HFF-Myc (cell line): ENCODE measurements around the gene AMBRA1.

Experiments
- DNase-seq: peaks from one replicate; pipeline ENCODE4 v3.0.0-alpha.2; 2011; ENCODE audit warnings: low read depth; ENCODE audit errors: extremely low read depth
- H3K4me3 ChIP-seq: replicated peaks from 2 replicates; pipeline ENCODE4 v1.5.1; 2011; ENCODE audit warnings: low read depth, mild to moderate bottlenecking, control low read depth, low read length
- TF ChIP-seq, protein P1 (sequence below): IDR thresholded peaks from 2 replicates; pipeline ENCODE4 v1.5.1; 2012; ENCODE audit warnings: mild to moderate bottlenecking, low read depth, low read length, control low read depth; ENCODE audit errors: missing control alignments

The AMBRA1 gene

DNA sequence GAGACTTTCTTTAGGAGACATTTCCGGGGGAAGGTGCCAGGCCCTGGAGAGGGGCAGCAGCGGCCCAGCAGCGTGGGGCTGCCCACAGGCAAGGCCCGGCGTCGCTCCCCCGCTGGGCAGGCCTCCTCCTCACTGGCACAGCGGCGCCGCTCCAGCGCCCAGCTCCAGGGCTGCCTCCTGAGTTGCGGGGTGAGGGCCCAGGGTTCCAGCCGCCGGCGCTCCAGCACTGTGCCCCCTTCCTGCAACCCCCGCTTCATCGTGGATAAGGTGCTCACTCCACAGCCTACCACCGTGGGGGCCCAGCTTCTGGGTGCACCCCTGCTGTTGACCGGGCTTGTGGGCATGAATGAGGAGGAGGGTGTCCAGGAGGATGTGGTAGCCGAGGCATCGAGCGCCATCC, 227.6 kb downstream of the AMBRA1 start:
- TF ChIP-seq, protein P1, sequence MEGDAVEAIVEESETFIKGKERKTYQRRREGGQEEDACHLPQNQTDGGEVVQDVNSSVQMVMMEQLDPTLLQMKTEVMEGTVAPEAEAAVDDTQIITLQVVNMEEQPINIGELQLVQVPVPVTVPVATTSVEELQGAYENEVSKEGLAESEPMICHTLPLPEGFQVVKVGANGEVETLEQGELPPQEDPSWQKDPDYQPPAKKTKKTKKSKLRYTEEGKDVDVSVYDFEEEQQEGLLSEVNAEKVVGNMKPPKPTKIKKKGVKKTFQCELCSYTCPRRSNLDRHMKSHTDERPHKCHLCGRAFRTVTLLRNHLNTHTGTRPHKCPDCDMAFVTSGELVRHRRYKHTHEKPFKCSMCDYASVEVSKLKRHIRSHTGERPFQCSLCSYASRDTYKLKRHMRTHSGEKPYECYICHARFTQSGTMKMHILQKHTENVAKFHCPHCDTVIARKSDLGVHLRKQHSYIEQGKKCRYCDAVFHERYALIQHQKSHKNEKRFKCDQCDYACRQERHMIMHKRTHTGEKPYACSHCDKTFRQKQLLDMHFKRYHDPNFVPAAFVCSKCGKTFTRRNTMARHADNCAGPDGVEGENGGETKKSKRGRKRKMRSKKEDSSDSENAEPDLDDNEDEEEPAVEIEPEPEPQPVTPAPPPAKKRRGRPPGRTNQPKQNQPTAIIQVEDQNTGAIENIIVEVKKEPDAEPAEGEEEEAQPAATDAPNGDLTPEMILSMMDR = no peak
- H3K4me3 ChIP-seq = no peak overlapping the region
- DNase-seq = no peak

DNA sequence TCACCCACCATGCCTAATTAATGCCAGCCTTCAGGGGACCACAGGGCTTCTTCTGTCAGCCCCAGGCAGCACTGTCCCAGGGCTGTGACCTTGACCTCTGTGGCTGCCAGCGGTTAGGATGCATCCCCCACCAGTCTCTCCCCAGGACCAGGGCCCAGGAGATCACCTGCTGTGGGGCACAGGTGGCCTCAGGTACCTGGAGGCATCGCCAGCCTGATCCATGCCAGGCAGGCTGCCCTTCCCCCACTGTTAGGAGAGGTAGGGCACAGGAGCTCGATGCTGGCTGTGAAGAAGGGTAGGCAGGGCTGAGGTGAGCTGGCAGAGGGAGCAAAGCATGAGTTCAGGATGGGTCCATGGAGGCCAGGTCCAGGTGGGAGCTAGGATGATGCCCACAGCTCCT, 229.0 kb downstream of the AMBRA1 start:
- TF ChIP-seq, protein P1 = no peak
- no peak for DNase-seq
- no peak overlapping the region for H3K4me3 ChIP-seq

DNA sequence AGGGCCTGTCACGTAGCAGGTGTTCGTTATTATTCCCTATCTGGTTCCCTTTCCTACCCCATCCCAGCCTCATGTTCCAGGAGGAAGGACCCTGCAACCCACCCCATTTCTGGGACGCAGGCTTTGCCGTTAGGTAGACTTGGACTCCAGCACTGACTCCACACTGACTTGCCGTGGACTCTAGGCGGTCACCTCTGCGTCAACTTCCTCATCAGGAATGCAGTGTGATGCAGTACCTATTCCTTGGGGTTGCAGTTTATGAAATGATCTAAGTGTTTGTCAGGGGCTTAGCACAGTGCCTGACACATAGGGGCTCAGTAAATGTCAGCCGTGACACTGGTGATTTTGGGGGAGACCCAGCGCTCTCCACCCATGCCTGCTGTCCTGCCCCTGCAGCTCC, 229.8 kb downstream of the AMBRA1 start:
- TF ChIP-seq, protein P1 = no peak
- H3K4me3 ChIP-seq = no peak overlapping the region
- no peak for DNase-seq

DNA sequence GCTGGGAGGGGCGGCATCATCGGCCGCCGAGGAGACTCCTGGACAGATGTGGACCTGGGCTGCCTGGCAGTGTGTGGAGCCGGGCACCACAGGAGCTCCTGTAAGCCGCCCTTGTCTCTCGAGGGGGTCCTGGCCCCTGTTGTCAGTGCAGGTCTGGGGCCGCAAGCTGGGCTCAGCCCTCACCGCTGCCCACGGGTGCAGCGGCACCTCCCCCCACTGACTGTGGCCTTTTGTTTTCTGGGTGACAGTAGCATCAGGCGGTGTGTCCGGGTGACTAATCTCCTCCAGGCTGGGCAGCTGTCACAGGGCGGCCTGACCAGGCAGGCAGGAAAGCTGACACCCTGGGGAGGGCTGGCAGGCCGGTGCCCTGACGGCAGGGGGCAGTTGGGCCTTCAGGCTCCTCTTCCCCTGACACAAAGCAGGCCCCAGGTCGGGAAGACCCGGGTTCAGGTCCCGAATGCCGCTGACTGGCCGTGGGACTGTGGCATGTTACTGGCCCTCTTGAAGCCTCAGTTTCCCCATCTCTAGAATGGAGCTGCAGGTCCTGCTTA, 230.3 kb downstream of the AMBRA1 start:
- DNase-seq = no peak
- no peak overlapping the region for H3K4me3 ChIP-seq

DNA sequence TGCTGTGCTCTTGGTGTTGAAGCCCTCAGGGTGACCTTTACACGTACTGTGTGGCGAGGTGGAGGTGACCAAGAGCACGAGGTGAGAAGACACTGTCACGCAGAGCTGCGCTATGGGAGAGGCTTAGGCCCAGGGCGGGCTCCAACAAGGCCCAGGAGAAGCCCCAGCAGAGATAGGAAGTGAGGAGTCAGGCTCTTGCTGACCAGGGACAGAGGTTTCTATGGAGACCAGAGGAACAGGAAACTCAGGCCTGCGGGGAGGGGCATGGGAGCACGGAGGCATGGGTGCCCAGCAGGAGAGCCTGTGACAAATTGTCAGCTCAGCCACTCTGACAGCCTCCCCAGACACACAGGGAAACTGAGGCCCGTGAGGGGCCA, 230.8 kb downstream of the AMBRA1 start:
- no peak overlapping the region for H3K4me3 ChIP-seq
- no peak for DNase-seq
- TF ChIP-seq, protein P1 = no peak

More for the DNA sequence above, 230.3 kb downstream of the AMBRA1 start:
- TF ChIP-seq, protein P1 = no peak

DNA sequence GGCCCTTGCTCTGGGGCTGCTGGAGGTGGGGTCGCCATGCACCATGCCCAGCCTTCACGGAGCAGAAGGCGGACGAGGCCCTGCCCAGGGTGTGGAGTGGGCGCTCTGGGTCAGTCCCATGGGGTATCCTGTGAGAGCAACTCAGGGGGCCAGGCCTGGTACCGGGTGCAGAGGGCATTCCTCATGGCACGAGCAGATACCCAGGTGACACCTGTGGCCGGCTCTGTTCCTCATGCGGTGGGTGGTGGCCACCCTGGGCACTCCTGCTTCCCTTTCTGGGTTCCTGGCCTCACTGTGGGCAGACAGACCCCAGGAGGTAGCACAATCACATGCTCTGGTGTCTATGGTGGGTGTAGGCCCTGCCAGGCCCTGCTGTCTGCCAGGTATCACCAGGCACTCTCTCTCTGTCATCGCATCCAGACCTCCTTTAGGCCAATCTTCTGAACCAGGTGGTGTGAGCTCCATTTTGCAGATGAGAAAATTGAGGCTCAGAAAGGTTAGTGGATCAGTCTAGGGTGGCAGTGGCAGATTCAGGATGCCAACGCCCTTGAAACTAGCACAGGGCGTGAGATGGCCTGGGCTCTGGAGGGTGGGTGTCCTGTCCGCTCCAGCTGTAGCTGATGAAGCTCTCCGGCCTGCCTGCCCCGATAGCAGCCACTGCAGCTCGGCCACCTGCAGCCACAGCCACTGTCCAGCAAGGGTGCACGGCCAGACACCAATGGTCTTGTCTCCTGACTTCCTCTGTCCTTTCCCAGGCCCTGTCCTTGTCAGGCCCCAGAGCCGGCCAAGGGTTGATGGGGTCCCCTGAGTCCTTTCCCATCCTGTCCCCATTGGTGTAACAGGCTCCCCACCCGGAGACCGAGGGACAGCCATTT, 231.4 kb downstream of the AMBRA1 start:
- no peak overlapping the region for H3K4me3 ChIP-seq
- DNase-seq = no peak
- TF ChIP-seq, protein P1 = no peak
